HFF-Myc (cell line): ENCODE results near the gene SPTSSB.
A peak's percentile ranks its signal among the peaks of the same experiment; 100 is the strongest.

Experiments used
- DNase-seq: peaks from one replicate; pipeline ENCODE4 v3.0.0-alpha.2; 2011; ENCODE audit warnings: low read depth; ENCODE audit errors: extremely low read depth
- H3K4me3 ChIP-seq: replicated peaks from 2 replicates; pipeline ENCODE4 v1.5.1; 2011; ENCODE audit warnings: low read depth, mild to moderate bottlenecking, control low read depth, low read length
- TF ChIP-seq, protein P1 (sequence below): IDR thresholded peaks from 2 replicates; pipeline ENCODE4 v1.5.1; 2012; ENCODE audit warnings: mild to moderate bottlenecking, low read depth, low read length, control low read depth; ENCODE audit errors: missing control alignments

The SPTSSB gene

GRCh38 chr3:161317077-161317476 lies 54.2 kb downstream of the SPTSSB start:
- TF ChIP-seq, protein P1, sequence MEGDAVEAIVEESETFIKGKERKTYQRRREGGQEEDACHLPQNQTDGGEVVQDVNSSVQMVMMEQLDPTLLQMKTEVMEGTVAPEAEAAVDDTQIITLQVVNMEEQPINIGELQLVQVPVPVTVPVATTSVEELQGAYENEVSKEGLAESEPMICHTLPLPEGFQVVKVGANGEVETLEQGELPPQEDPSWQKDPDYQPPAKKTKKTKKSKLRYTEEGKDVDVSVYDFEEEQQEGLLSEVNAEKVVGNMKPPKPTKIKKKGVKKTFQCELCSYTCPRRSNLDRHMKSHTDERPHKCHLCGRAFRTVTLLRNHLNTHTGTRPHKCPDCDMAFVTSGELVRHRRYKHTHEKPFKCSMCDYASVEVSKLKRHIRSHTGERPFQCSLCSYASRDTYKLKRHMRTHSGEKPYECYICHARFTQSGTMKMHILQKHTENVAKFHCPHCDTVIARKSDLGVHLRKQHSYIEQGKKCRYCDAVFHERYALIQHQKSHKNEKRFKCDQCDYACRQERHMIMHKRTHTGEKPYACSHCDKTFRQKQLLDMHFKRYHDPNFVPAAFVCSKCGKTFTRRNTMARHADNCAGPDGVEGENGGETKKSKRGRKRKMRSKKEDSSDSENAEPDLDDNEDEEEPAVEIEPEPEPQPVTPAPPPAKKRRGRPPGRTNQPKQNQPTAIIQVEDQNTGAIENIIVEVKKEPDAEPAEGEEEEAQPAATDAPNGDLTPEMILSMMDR, result no peak
- no peak for DNase-seq
- H3K4me3 ChIP-seq, result no peak overlapping the region

GRCh38 chr3:161316006-161316689 lies 55.2 kb downstream of the SPTSSB start:
- TF ChIP-seq, protein P1, result no peak
- DNase-seq, result no peak
- no peak overlapping the region for H3K4me3 ChIP-seq

GRCh38 chr3:161314836-161315395 lies 56.4 kb downstream of the SPTSSB start:
- H3K4me3 ChIP-seq, result no peak overlapping the region
- no peak for DNase-seq
- TF ChIP-seq, protein P1, result no peak

DNA sequence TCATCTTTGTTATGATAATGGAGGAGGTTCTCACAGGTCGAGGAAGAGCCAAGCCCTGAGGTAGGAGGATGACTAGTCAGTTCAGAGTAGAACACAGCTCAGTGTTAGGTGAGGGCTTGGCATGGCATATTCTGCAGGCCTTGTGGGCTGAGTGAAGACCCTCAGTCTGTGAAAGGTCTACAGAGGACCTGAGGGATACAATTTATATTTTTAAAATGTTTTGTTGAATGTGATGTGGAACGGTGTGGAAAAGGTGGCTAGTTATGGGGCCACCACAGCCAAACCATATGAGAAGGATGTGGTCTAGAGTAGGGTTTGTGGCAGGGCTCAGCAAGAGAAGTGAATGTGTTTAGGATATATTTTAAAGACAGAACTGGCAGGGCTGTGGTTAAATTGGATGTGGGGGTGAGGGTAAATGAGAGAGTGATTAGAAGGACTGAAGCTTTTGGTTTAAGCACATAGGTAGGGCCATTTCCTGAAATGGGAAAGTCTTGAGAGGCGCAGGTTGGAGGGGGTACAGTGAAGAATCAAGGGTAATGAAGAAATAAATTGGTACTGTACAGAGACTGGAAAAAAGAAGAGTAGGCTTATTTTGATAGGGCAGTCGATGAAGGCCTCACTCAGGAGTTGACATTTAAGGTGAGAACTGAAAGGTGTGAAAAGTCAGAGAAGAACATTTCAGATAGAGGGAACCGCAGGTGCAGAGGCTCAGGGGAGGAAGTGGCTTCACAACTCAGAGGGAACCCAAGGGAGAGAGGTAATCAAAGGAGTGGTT lies 60.5 kb downstream of the SPTSSB start:
- no peak overlapping the region for H3K4me3 ChIP-seq
- TF ChIP-seq, protein P1, result no peak
- DNase-seq, result no peak

DNA sequence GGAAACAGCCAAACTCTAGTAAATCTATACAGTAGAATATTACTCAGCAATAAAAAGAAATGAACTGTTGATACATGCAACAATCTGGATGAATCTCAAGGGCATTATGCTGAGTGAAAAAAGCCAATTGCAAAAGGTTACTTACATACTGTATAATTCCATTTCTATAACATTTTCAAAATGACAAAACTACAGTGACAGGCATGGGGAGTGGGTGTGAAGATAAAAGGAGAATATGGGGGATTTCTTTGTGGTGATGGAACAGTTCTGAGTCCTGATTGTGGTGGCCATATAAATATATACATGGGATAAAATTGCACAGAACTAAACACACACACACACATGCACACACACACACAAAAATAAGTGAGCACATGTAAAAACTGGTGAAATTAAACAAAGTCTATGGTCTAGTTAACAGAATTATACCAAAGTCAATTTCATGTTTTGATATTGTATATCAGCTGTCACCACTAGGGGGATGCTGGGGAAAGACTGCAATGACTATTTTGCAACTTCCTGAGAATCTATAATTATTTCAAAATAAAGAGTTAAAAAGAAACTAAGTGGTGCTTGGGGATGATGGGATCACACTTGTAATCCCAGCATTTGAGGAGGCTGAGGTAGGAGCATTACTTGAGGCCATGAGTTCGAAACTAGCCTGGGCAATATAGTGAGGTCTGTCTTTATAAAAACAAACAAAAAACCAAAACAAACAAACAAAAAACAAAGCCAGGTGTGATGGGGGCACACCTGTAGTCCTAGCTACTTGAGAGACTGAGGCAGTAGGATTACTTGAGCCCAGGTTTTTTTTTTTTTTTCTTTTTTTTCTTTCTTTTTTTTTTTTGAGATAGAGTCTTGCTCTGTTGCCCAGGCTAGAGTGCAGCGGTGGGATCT lies 66.0 kb downstream of the SPTSSB start:
- no peak overlapping the region for H3K4me3 ChIP-seq
- DNase-seq, result peak; percentile 10
- TF ChIP-seq, protein P1, result peak; percentile 73

DNA sequence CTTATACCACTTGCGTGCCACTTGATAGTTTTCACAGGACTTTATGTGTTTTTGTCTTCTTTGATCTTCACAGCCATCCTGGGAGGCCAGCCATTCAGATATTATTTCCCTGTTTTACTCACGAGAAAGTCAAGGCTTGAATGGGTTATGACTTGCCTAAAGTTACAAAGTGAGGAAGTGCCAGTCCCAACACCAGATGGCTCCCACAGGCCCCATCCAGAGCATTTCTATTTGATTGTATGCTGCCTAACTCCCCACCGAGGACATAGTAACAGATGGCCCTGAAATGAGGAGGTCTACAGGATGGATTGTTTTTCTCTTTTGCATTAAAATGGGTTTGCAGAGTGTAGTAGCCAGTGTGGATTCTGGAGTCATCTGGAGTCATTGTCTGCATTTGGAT lies 74.5 kb downstream of the SPTSSB start:
- no peak overlapping the region for H3K4me3 ChIP-seq
- TF ChIP-seq, protein P1, result no peak
- no peak for DNase-seq
